Thoracic aorta (tissue), 2 donors: ENCODE data around the gene RETREG1. TPM values are rescaled to one million over a fixed set of nuclear protein-coding genes. Genes with fewer than 3 reads are reported as not detected.

Source experiments
- ATAC-seq: fragments of 150-250 bp; one replicate; pipeline ENCODE4 v1.8.0; 2017; ENCODE audit warnings: low read depth; ENCODE audit not compliant: insufficient number of reproducible peaks, low FRiP score
- DNase-seq: peaks from one replicate; pipeline ENCODE4 v3.0.0-alpha.2; 2020; ENCODE audit warnings: low spot score
- H3K27ac ChIP-seq, 2 donors: fragments of 200-600 bp; sonication (generic); 1 replicate in 1 of 2; 2 replicates in 1 of 2; pipeline ENCODE4 v1.5.1; 2016; ENCODE audit warnings: mild to moderate bottlenecking in 2 of 2, moderate library complexity in 2 of 2
- H3K27me3 ChIP-seq: fragments of 200-600 bp; sonication (generic); replicated peaks from 2 replicates; pipeline ENCODE4 v1.6.0; 2016; ENCODE audit warnings: mild to moderate bottlenecking; ENCODE audit not compliant: insufficient read depth
- H3K36me3 ChIP-seq: fragments of 200-600 bp; sonication (generic); one replicate; pipeline ENCODE4 v1.5.1; 2016
- H3K4me1 ChIP-seq, 2 donors: fragments of 200-600 bp; sonication (generic); 1 replicate in 1 of 2; 2 replicates in 1 of 2; pipeline versions ENCODE4 v1.5.1 to v1.6.0; 2016; ENCODE audit warnings: low read depth in 2 of 2, mild to moderate bottlenecking in 1 of 2; ENCODE audit not compliant: control insufficient read depth in 1 of 2
- H3K4me3 ChIP-seq: fragments of 200-600 bp; sonication (generic); 2 replicates; pipeline ENCODE4 v1.5.1; 2016; ENCODE audit warnings: mild to moderate bottlenecking
- H3K9me3 ChIP-seq: fragments of 200-600 bp; sonication (generic); 2 replicates; pipeline ENCODE4 v1.5.1; 2016
- CTCF ChIP-seq: fragments of 200-600 bp; sonication (generic); IDR thresholded peaks from one replicate; pipeline ENCODE4 v1.5.1; 2019; ENCODE audit warnings: antibody characterized with exemption
- total RNA-seq, 2 donors: library from RNA; depleted of rRNA; stranded (reverse); fragments of >200 nt; gene quantifications; one replicate each; pipeline versions ENCODE4 v1.1.0 to v1.2.3, GENCODE V29; 2016

RETREG1 gene
- total RNA-seq, 2 donors from 2014 or later: 3.8 to 6.5 TPM

GRCh38 chr5:16486711-16487111 is 130.1 kb downstream of the RETREG1 start:
- H3K9me3 ChIP-seq: no peaks in the 10 kb centered on the region

GRCh38 chr5:16485656-16486055 is 131.1 kb downstream of the RETREG1 start:
- DNase-seq (no peak), ATAC-seq (no peak)
- Histone ChIP-seq H3K4me1 (no peaks in the 10 kb centered on the region), H3K4me3 (no peak overlapping the region), H3K36me3 (no peaks in the 10 kb centered on the region), H3K27ac (no peak overlapping the region), H3K9me3 (no peaks in the 10 kb centered on the region), H3K27me3 (no peaks in the 10 kb centered on the region)
- no peak for TF ChIP-seq CTCF

More at GRCh38 chr5:16486711-16487111, 130.1 kb downstream of the RETREG1 start:
- DNase-seq: no peak
- TF ChIP-seq CTCF: no peak
- Histone ChIP-seq H3K36me3 (no peaks in the 10 kb centered on the region), H3K27ac (no peak overlapping the region), H3K4me3 (no peak overlapping the region), H3K4me1 (no peaks in the 10 kb centered on the region), H3K27me3 (no peaks in the 10 kb centered on the region)
- no peak for ATAC-seq

GRCh38 chr5:16484081-16484480 is 132.7 kb downstream of the RETREG1 start:
- Histone ChIP-seq H3K27me3 (no peaks in the 10 kb centered on the region), H3K9me3 (no peaks in the 10 kb centered on the region), H3K27ac (no peak overlapping the region), H3K36me3 (no peaks in the 10 kb centered on the region), H3K4me3 (no peak overlapping the region), H3K4me1 (no peaks in the 10 kb centered on the region)
- DNase-seq (no peak), ATAC-seq (no peak)
- no peak for TF ChIP-seq CTCF

GRCh38 chr5:16483361-16483760 is 133.4 kb downstream of the RETREG1 start:
- TF ChIP-seq CTCF: no peak
- Histone ChIP-seq H3K27me3 (no peaks in the 10 kb centered on the region), H3K9me3 (no peaks in the 10 kb centered on the region), H3K4me3 (no peak overlapping the region), H3K36me3 (no peaks in the 10 kb centered on the region), H3K4me1 (no peaks in the 10 kb centered on the region), H3K27ac (no peak overlapping the region)
- DNase-seq: no peak
- ATAC-seq: no peak

GRCh38 chr5:16482891-16483290 is 133.9 kb downstream of the RETREG1 start:
- H3K27me3 ChIP-seq: no peaks in the 10 kb centered on the region
- H3K9me3 ChIP-seq: no peaks in the 10 kb centered on the region
- TF ChIP-seq CTCF: no peak
- no peak overlapping the region for H3K4me3 ChIP-seq
- no peak for DNase-seq
- H3K4me1 ChIP-seq: no peaks in the 10 kb centered on the region
- no peaks in the 10 kb centered on the region for H3K36me3 ChIP-seq
- ATAC-seq: no peak
- no peak overlapping the region for H3K27ac ChIP-seq
